ENCODE measurements around the gene KHSRP. TPM values are rescaled to one million over a fixed set of nuclear protein-coding genes. Genes with fewer than 3 reads are reported as not detected.

Gene KHSRP
- total RNA-seq, 1 donor from 2014 or later, result 102 TPM

DNA sequence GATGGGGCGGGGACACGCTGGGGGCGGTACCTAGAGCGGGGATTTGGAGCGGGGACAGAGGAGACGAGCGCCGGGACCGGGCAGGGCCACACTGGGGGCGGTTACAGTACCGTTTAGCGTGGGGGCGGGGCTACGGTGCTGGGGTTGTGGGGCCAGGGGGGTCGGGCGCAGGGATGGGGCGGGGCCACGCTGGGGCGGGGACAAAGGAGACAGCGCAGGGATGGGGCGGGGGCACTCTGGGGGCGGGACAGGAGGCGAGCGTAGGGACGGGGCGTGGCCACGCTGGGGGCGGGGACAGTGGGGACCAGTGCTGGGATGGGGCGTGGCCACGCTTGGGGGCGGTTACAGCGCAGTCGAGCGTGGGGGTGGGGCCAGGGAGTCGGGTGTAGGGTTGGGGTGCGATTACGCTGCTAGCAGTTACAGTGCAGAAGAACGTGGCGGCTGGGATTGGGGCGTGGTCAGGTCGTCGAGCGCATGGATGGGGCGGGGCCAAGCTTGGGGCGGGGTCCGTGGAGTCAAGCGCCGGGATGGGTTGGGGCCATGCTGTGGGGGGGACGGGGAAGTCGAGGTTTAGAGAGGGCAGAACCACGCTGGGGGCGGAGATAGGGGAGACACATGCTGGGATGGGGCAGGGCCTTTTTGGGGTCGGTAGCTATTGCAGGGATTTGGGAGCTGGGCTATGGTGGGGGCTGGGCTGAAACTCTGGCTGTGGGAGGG, 51.4 kb downstream of the KHSRP start:
- Histone ChIP-seq H3K4me1 (peaks cover 19% of the 10 kb centered on the region), H3K27ac (peak overlapping the region; percentile 97), H3K9me3 (no peaks in the 10 kb centered on the region), H3K36me3 (peaks cover 0 to 7% of the 10 kb centered on the region in 2 donors), H3K27me3 (no peaks in the 10 kb centered on the region), H3K4me3 (peak overlapping the region; percentile 75 to 85)
- intact Hi-C loops (cut with DNase I), result no loop called here
- TF ChIP-seq POLR2A (IDR thresholded peaks at IDR 0.05), result no peak
- TF ChIP-seq POLR2AphosphoS5 (IDR thresholded peaks at IDR 0.05; ENCODE audit: insufficient read depth in 1 of 2, low read depth in 1 of 2), result no peak
- TF ChIP-seq, protein P1, sequence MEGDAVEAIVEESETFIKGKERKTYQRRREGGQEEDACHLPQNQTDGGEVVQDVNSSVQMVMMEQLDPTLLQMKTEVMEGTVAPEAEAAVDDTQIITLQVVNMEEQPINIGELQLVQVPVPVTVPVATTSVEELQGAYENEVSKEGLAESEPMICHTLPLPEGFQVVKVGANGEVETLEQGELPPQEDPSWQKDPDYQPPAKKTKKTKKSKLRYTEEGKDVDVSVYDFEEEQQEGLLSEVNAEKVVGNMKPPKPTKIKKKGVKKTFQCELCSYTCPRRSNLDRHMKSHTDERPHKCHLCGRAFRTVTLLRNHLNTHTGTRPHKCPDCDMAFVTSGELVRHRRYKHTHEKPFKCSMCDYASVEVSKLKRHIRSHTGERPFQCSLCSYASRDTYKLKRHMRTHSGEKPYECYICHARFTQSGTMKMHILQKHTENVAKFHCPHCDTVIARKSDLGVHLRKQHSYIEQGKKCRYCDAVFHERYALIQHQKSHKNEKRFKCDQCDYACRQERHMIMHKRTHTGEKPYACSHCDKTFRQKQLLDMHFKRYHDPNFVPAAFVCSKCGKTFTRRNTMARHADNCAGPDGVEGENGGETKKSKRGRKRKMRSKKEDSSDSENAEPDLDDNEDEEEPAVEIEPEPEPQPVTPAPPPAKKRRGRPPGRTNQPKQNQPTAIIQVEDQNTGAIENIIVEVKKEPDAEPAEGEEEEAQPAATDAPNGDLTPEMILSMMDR (IDR thresholded peaks at IDR 0.05), result no peak
- peak in 1 of 2 donors; percentile 98 for DNase-seq (ENCODE audit: extremely low spot score in 2 of 2)

DNA sequence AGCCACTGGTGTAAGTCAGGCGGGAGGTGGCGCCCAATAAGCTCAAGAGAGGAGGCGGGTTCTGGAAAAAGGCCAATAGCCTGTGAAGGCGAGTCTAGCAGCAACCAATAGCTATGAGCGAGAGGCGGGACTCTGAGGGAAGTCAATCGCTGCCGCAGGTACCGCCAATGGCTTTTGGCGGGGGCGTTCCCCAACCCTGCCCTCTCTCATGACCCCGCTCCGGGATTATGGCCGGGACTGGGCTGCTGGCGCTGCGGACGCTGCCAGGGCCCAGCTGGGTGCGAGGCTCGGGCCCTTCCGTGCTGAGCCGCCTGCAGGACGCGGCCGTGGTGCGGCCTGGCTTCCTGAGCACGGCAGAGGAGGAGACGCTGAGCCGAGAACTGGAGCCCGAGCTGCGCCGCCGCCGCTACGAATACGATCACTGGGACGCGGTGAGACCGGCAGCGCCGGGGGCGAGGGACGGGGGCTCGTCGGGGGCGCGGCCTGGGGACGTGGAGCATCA, 52.0 kb downstream of the KHSRP start, which contains the start of gene ALKBH7:
Gene ALKBH7, plus strand, starts transcription at position 201 of the 502 bp plus-strand sequence. Its CDS starts 27 bp downstream, at position 228.
- peaks cover 0 to 12% of the 10 kb centered on the region in 2 donors for H3K36me3 ChIP-seq
- H3K27me3 ChIP-seq, result no peaks in the 10 kb centered on the region
- H3K27ac ChIP-seq, result peak within 1 kb of the TSS; percentile 97
- TF ChIP-seq POLR2AphosphoS5 (IDR thresholded peaks at IDR 0.05; ENCODE audit: insufficient read depth in 1 of 2, low read depth in 1 of 2), result peak; percentile 79 to 90
- TF ChIP-seq POLR2A (IDR thresholded peaks at IDR 0.05), result no peak
- intact Hi-C loops (cut with DNase I), result no loop called here
- no peaks in the 10 kb centered on the region for H3K9me3 ChIP-seq
- DNase-seq (ENCODE audit: extremely low spot score in 2 of 2), result peak in 1 of 2 donors; percentile 100
- peak within 1 kb of the TSS; percentile 75 to 85 for H3K4me3 ChIP-seq
- H3K4me1 ChIP-seq, result peaks cover 19% of the 10 kb centered on the region

GRCh38 chr19:6364353-6364752, 60.3 kb downstream of the KHSRP start:
- H3K36me3 ChIP-seq, result peaks cover 0 to 47% of the 10 kb centered on the region in 2 donors

More at GRCh38 chr19:6364353-6364752, 60.3 kb downstream of the KHSRP start:
- H3K4me1 ChIP-seq, result peaks cover 16% of the 10 kb centered on the region
- no peak overlapping the region for H3K4me3 ChIP-seq
- intact Hi-C loops (cut with DNase I), result loop anchor here (10.0 kb wide), 1 partner anchor 150 kb away; no protein-coding TSS in a partner anchor
- no peak overlapping the region for H3K27ac ChIP-seq
- no peaks in the 10 kb centered on the region for H3K27me3 ChIP-seq
- no peaks in the 10 kb centered on the region for H3K9me3 ChIP-seq
- TF ChIP-seq, protein P1 (IDR thresholded peaks at IDR 0.05), result no peak
- TF ChIP-seq POLR2A (IDR thresholded peaks at IDR 0.05) (no peak), POLR2AphosphoS5 (IDR thresholded peaks at IDR 0.05; ENCODE audit: insufficient read depth in 1 of 2, low read depth in 1 of 2) (no peak)
- DNase-seq (ENCODE audit: extremely low spot score in 2 of 2), result no peak

Small RNAs within 50 kb of the gene (microRNA-seq; reads per million reads assigned to microRNA genes)
- gene MIR3940 (ENCODE audit: borderline number of aligned reads, borderline replicate concordance) (not detected), gene MIR6790 (ENCODE audit: borderline number of aligned reads, borderline replicate concordance) (not detected), gene MIR6885 (ENCODE audit: borderline number of aligned reads, borderline replicate concordance) (not detected)

Small RNAs within 50 kb of the gene (small RNA-seq; reads per million reads assigned to genes)
- not detected for gene MIR6790
- not detected for gene MIR6885

Other genes with a start within 250 kb of the KHSRP start
- 25.5 TPM for gene MLLT1, start 144.8 kb downstream of the KHSRP start, total RNA-seq
- gene ACER1, start 91.2 kb downstream of the KHSRP start, total RNA-seq, result not detected
- 85.9 TPM for gene CLPP, start 63.3 kb downstream of the KHSRP start, total RNA-seq
- gene ALKBH7, start 52.0 kb downstream of the KHSRP start, total RNA-seq, result 77.1 TPM
- gene PSPN, start 48.9 kb downstream of the KHSRP start, total RNA-seq, result 0.25 TPM
- 52.8 TPM for gene GTF2F1, start 31.6 kb downstream of the KHSRP start, total RNA-seq
- not detected for gene SLC25A41, start 9.0 kb upstream of the KHSRP start, total RNA-seq
- 27.5 TPM for gene SLC25A23, start 35.0 kb upstream of the KHSRP start, total RNA-seq
- 4.9 TPM for gene CRB3, start 39.5 kb upstream of the KHSRP start, total RNA-seq
- gene DENND1C, start 57.0 kb upstream of the KHSRP start, total RNA-seq, result 2.9 TPM
- gene TUBB4A, start 77.5 kb upstream of the KHSRP start, total RNA-seq, result 5.6 TPM
- gene TNFSF9, start 106.2 kb upstream of the KHSRP start, total RNA-seq, result 7.9 TPM
- not detected for gene CD70, start 166.3 kb upstream of the KHSRP start, total RNA-seq
- 1.7 TPM for gene TNFSF14, start 245.3 kb upstream of the KHSRP start, total RNA-seq

Measured in vagina (tissue), 2 donors.